Activated naive CD8-positive, alpha-beta T cell treated with anti-CD3 and anti-CD28 coated beads, Interleukin-2, amount 10 ng/mL, durations not matched to agents 7 days and 5 days (primary cell): ENCODE measurements around the gene MT1HL1. TPM values are rescaled to one million over a fixed set of nuclear protein-coding genes. Genes with fewer than 3 reads are reported as not detected.

ENCODE experiments used
- ATAC-seq: fragments of 150-1000 bp; cut with Tn5 transposase; one replicate; pipeline ENCODE4 v1.10.0; 2021; ENCODE audit warnings: low read depth, moderate library complexity
- POLR2A ChIA-PET: fragments of 350-600 bp; sonication (Branson Sonifier 250); formaldehyde crosslinking; loops from one replicate; lab custom pipeline; 2021; ENCODE audit warnings: antibody characterized with exemption; lab: Charles Lee
- DNase-seq: peaks from one replicate; pipeline ENCODE4 v3.0.0; 2021
- H3K27ac Mint-ChIP-seq: one replicate; pipeline ENCODE4 v1.8.0; 2022; ENCODE audit warnings: mild to moderate bottlenecking, mixed read lengths
- H3K27me3 Mint-ChIP-seq: one replicate; pipeline ENCODE4 v1.8.0; 2022; ENCODE audit warnings: mild to moderate bottlenecking, moderate library complexity, mixed read lengths
- H3K36me3 Mint-ChIP-seq: one replicate; pipeline ENCODE4 v1.8.0; 2021; ENCODE audit warnings: mild to moderate bottlenecking, mixed read lengths
- H3K4me1 Mint-ChIP-seq: one replicate; pipeline ENCODE4 v1.8.0; 2021; ENCODE audit warnings: mixed read lengths
- H3K4me3 Mint-ChIP-seq: one replicate; pipeline ENCODE4 v1.8.0; 2022; ENCODE audit warnings: mild to moderate bottlenecking, moderate library complexity, mixed read lengths
- H3K9me3 Mint-ChIP-seq: one replicate; pipeline ENCODE4 v1.8.0; 2021; ENCODE audit warnings: mixed read lengths
- total RNA-seq, 2 experiments: library from RNA; stranded (reverse); gene quantifications; one replicate each; pipeline ENCODE4 v1.2.3, GENCODE V29; 2021

The MT1HL1 gene
- total RNA-seq, result not detected

DNA sequence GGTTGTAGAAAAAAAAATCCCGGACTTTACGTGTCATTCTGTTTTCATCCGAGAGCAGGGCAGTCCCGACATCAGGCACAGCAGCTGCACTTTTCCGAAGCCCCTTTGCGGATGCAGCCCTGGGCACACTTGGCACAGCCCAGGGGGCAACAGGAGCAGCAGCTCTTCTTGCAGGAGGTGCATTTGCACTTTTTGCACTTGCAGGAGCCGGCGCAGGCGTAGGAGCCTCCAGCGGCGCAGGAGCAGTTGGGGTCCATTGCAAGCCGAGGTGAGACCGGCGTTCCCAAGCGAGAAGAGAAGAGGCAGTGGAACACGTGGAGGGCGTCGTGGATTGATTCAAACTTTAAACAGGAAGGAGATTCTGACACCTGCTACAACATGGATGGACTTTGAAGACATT lies at the start of gene MT1HL1:
MT1HL1 (minus strand) TSS at position 326 of the 400 bp plus-strand sequence; CDS start at position 257, 69 bp downstream.
- DNase-seq, result no peak
- no peak within 1 kb of the TSS for H3K4me3 Mint-ChIP-seq
- H3K27ac Mint-ChIP-seq, result no peak within 1 kb of the TSS
- POLR2A ChIA-PET, result no interaction called here
- H3K4me1 Mint-ChIP-seq, result no peaks in the 10 kb centered on the region
- H3K27me3 Mint-ChIP-seq, result peaks cover 2% of the 10 kb centered on the region
- no peaks in the 10 kb centered on the region for H3K36me3 Mint-ChIP-seq
- no peak for ATAC-seq
- H3K9me3 Mint-ChIP-seq, result no peaks in the 10 kb centered on the region

DNA sequence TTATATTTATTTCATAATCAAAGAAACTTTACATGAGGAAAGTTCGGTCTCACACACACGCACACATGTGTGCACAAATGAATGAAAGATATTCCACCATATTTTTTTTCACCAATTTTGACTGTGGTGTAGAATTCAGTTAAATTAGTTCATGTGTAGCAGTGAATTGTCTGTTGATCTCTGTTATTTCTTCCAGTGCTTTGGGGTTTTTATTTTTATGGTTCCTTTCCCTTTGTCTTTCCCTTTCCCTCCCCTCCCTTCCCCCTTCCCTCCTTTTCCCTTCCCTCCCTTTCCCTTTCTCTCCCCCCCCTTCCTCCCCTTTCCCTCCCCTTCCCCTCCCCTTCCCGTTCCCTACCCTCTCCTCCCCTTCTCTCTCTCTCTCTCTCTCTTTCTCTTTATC lies 46.7 kb upstream of the MT1HL1 start:
- H3K36me3 Mint-ChIP-seq, result no peaks in the 10 kb centered on the region
- no peaks in the 10 kb centered on the region for H3K9me3 Mint-ChIP-seq
- no peak for DNase-seq
- no peak overlapping the region for H3K4me3 Mint-ChIP-seq
- peaks cover 5% of the 10 kb centered on the region for H3K27me3 Mint-ChIP-seq
- POLR2A ChIA-PET, result no interaction called here
- no peak overlapping the region for H3K27ac Mint-ChIP-seq
- no peak for ATAC-seq
- no peaks in the 10 kb centered on the region for H3K4me1 Mint-ChIP-seq

DNA sequence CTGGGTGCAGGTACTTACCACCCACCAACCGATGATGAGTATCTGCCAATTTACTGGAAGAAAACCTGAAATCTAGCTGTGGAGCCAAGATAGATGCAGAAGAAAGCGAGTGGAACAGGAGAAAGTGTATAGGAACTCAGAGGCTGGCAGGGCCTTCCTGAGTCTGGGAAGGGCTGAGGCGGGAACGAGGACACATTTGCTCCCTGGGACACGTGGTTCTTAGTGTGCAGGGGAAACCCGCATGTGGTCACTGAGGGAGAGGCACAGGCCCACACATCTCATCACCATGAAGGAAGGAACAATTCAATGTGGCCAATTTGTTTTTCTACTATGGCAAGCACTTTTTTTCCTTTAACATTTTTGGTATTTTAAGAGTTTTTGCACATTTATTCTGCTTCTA lies 45.9 kb upstream of the MT1HL1 start:
- ATAC-seq (no peak), DNase-seq (no peak)
- Mint-ChIP-seq H3K27ac (no peak overlapping the region), H3K9me3 (no peaks in the 10 kb centered on the region), H3K36me3 (no peaks in the 10 kb centered on the region), H3K4me3 (no peak overlapping the region), H3K27me3 (peaks cover 8% of the 10 kb centered on the region), H3K4me1 (no peaks in the 10 kb centered on the region)
- POLR2A ChIA-PET, result no interaction called here

DNA sequence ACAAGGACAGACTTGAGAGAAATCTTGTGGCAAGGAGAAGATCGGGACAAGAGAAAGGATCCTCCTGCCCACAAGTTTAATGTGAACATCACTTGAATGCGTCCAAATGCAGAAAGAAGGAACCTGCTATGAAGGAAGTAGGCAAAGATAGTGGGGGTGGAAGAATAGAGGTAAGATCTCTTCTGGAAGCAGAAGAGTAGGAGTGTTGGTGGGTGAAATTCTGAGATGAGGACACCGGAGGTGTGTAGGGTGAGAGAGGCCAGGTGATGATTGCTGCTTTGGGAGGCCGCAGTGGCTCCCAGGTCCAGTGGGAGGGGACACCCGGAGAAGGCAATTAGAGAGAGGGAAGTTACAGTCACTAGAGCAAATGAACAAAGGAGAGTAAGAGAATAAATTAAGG lies 44.6 kb upstream of the MT1HL1 start:
- no peak overlapping the region for H3K4me3 Mint-ChIP-seq
- H3K36me3 Mint-ChIP-seq, result no peaks in the 10 kb centered on the region
- peaks cover 2% of the 10 kb centered on the region for H3K4me1 Mint-ChIP-seq
- no peak overlapping the region for H3K27ac Mint-ChIP-seq
- POLR2A ChIA-PET, result no interaction called here
- peaks cover 21% of the 10 kb centered on the region for H3K27me3 Mint-ChIP-seq
- ATAC-seq (no peak), DNase-seq (no peak)
- H3K9me3 Mint-ChIP-seq, result no peaks in the 10 kb centered on the region

DNA sequence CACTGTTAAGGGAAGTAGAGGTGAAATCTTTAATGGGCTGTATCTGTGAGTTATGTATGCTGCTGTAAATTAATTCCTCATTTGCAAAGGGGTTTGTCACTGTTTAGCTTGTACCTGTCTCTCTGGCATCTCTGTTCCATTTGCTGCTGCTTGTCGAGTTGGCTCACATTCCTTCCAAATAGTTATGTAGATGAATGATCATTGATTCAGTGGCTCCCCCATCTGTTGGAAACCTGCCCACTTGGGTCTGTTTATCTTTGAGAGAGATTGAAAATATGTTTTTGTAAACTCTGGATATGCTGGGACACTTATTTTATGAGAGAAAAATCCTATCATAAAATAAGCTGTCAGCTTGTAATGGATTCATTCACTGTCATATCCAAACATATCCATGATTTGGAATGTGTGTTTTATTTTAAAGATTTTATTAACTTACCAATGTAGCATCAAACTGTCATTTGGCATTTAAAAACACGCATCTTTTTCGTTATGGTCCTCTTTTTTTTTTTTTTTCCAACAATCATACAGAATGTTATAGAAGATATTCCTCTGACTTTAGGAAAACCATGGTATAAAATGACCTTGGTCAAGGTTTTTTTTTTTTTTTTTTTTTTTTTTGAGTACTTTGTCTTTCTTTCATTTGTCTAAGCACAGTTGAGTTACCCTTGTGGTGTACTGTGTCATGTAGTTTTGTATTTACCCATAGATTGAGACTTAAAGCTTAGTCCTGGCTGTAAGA lies 41.2 kb upstream of the MT1HL1 start:
- Mint-ChIP-seq H3K9me3 (no peaks in the 10 kb centered on the region), H3K27me3 (peaks cover 43% of the 10 kb centered on the region), H3K36me3 (no peaks in the 10 kb centered on the region), H3K4me1 (peaks cover 8% of the 10 kb centered on the region), H3K4me3 (no peak overlapping the region), H3K27ac (no peak overlapping the region)
- no peak for DNase-seq
- POLR2A ChIA-PET, result no interaction called here
- no peak for ATAC-seq

DNA sequence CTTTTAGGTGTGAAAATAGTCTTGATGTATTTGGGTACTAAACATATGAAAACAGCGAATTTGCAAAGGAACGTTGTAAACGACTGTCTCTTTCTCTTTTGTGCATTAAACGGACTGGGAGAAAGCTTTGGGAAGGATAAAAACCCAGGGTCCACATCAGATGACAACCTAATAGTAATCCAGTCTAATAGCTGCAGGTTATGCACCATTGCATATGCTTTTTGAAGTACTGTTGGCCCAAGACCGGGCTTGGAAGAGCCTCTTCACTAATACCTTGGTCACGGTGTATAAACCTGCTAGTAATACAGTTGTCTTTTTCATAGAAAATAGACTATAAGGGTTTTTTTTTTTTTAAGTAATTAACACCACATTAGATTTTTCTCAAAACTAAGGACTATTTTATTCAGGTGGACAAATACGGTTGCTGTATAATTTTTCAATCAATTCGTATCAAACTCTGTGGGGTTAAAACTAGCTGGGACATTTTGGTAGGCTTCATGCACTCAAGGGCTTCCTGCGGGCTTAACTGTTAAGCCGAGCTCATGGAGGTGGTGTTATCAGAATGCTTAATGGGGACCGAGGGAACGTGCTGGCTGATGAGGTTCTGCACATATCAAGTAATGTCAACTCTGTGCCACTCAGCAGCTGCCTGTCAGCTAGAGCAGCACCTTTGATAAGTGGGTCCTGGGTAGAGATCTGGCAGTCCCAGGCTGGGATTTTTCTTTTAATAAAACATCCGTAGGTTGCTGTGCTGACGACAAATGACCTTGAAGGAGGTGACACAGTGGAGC lies 39.8 kb upstream of the MT1HL1 start:
- no peaks in the 10 kb centered on the region for H3K36me3 Mint-ChIP-seq
- no peak overlapping the region for H3K4me3 Mint-ChIP-seq
- DNase-seq, result no peak
- no peak for ATAC-seq
- H3K4me1 Mint-ChIP-seq, result peaks cover 8% of the 10 kb centered on the region
- POLR2A ChIA-PET, result no interaction called here
- H3K27me3 Mint-ChIP-seq, result peaks cover 49% of the 10 kb centered on the region
- no peak overlapping the region for H3K27ac Mint-ChIP-seq
- H3K9me3 Mint-ChIP-seq, result no peaks in the 10 kb centered on the region

DNA sequence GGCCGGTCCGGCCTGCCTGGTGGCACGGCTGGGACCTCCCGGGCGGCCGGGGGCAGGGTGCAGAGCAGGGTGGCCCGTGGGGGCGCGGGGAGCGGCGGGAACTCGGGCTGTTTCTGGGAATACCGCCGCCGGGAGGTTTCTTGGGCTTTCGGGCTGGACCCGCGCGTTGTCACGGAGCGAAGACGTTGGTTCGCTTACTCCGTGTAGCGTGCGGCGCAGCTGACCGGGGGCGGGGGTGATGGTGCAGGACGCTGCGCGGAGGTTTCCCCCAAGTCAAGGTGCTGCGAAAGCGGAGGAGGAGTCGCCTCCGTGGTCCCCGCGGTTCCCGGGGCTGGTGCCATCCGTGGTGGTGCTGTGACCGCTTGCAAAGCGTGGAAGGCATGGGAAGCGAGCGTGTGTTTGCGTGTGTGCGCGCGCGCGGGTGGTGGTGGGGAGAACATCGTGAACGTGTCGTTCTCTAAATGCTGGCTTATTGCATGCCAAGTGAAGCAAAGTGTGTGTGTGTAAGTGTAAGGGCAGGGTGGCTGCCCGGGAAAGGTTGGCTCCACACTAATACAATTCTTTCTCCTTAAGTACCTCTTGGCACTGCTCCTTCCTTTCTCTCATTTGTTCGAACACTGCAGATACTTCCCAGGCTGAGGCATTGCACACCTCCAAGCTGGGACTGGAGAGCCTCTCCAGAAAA lies 38.8 kb upstream of the MT1HL1 start:
- DNase-seq (peak; percentile 31), ATAC-seq (no peak)
- Mint-ChIP-seq H3K9me3 (no peaks in the 10 kb centered on the region), H3K4me1 (peaks cover 8% of the 10 kb centered on the region), H3K4me3 (no peak overlapping the region), H3K27ac (peak overlapping the region; percentile 23), H3K27me3 (peaks cover 49% of the 10 kb centered on the region), H3K36me3 (no peaks in the 10 kb centered on the region)
- POLR2A ChIA-PET, result no interaction called here

DNA sequence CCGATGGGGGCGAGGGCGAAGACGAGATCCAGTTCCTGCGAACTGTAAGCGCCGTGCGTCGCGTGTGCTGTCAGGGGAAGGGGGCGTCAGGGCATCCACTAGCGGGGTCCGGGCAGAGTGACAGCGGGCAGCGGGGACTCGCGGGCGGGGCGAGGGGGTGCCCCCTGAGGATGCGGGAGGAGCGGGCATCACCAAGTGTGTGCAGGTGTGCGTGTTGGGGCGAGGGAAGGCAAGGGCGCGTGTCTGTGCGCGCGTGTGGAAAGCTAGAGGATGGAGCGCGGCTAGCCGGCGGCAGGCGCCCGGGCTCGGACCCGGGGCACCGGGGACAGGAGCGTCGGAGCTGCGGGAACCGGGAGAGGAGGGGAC lies 38.3 kb upstream of the MT1HL1 start:
- H3K9me3 Mint-ChIP-seq, result no peaks in the 10 kb centered on the region
- no peak overlapping the region for H3K4me3 Mint-ChIP-seq
- H3K36me3 Mint-ChIP-seq, result no peaks in the 10 kb centered on the region
- POLR2A ChIA-PET, result no interaction called here
- DNase-seq, result no peak
- no peak overlapping the region for H3K27ac Mint-ChIP-seq
- ATAC-seq, result no peak
- peaks cover 8% of the 10 kb centered on the region for H3K4me1 Mint-ChIP-seq
- peaks cover 49% of the 10 kb centered on the region for H3K27me3 Mint-ChIP-seq

DNA sequence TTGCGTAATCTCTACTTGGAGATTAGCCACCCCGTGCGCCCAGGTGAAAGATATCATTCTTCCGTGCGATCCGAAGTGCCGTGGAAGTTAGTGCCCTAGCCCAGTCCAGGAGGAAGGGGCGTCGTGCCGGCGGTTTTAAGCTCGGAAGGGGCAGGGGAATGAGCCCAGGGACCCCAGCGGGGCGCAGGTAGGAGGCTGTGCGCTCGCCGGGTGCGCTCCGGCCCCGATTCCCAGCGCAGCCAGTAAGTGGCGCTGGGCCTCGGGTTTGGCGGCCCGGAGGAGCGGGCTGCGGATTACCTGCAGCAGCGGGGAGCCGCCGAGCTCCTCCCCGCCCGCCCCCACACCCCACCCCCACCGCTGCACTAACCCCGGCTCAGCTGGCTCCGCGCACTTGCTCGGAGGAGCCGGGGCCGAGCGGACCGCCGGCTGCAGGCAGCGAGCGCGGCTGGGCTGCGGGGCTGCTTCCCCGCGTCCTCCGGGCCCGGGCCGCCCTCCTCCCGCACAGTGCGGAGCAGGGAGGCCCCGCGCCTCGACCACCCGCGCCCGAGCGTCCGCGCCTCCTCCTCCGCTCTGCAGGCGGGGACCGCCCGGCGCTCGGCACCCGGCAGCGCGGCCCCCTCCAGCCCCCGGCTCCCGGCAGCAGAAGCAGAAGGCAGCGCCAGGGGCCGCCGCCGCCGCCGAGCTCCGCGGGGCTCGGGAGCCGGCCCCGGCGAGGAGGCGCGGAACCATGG lies 37.7 kb upstream of the MT1HL1 start, which contains the start of gene RYR2:
RYR2 (plus strand) TSS at position 390 of the 731 bp plus-strand sequence; CDS start at position 728, 338 bp downstream.
- Mint-ChIP-seq H3K27ac (peak within 1 kb of the TSS; percentile 66), H3K27me3 (peaks cover 49% of the 10 kb centered on the region), H3K4me3 (peak within 1 kb of the TSS; percentile 48), H3K4me1 (peaks cover 8% of the 10 kb centered on the region), H3K36me3 (no peaks in the 10 kb centered on the region), H3K9me3 (no peaks in the 10 kb centered on the region)
- POLR2A ChIA-PET, result no interaction called here
- peak; percentile 34 for DNase-seq
- no peak for ATAC-seq

DNA sequence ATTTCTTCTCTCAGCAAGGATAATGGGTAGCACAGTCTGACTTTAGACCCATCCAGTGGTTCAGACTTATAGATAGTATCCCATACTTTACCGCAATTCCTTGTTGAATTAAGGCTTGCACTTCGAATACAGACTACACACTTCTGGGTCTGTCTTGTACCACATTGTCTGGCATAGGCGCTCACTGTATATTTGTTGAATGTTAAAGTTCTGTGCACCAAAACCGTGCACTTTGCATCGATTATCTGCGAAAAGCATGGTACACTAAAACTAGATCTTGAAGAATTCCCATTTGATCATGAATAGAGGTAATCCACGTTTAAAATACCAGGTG lies 37.2 kb upstream of the MT1HL1 start:
- peaks cover 8% of the 10 kb centered on the region for H3K4me1 Mint-ChIP-seq
- H3K4me3 Mint-ChIP-seq, result peak overlapping the region; percentile 48
- peak overlapping the region; percentile 66 for H3K27ac Mint-ChIP-seq
- no peaks in the 10 kb centered on the region for H3K36me3 Mint-ChIP-seq
- ATAC-seq (no peak), DNase-seq (no peak)
- POLR2A ChIA-PET, result no interaction called here
- H3K9me3 Mint-ChIP-seq, result no peaks in the 10 kb centered on the region
- H3K27me3 Mint-ChIP-seq, result peaks cover 49% of the 10 kb centered on the region

DNA sequence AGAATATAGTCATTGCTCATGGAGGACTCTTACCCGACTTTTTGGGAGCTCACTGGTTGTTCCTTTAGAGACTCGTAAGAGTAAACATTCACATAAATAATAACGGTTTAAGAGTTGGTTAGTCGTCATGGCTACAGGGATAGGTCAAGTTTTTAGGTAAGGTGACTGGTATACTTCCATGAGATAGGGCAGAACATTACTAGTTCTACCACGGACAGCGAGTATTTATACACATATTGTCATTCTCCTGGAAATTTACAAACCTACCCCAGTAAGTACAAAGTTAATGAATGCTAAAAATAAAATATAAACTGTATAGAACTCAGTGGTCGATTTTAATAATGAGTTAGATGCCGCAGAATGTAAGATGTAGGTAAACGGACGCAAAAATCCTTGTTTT lies 36.6 kb upstream of the MT1HL1 start:
- Mint-ChIP-seq H3K36me3 (no peaks in the 10 kb centered on the region), H3K27ac (no peak overlapping the region), H3K4me3 (no peak overlapping the region), H3K4me1 (peaks cover 8% of the 10 kb centered on the region), H3K27me3 (peaks cover 49% of the 10 kb centered on the region), H3K9me3 (no peaks in the 10 kb centered on the region)
- ATAC-seq, result no peak
- POLR2A ChIA-PET, result no interaction called here
- DNase-seq, result no peak

DNA sequence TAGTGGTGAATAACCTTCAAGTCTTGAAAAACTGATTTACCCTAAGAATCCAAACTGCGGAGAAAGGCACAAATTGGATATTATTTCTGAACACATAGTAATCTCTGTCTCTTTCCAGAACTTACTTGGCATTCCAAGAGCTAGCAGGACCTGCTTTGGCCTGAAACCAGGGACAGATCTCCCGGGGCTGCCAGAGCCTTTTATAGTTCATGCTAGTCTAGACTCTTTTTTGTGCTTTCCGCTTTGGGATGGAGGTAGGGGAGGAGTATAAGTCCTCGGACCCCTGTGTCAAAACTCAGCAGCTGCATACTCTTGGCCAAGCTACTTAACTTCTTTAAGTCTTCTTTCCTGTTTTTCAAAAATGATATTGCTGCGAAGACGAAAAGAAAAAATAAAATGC lies 34.0 kb upstream of the MT1HL1 start:
- no peaks in the 10 kb centered on the region for H3K9me3 Mint-ChIP-seq
- peaks cover 27% of the 10 kb centered on the region for H3K27me3 Mint-ChIP-seq
- POLR2A ChIA-PET, result no interaction called here
- DNase-seq, result no peak
- ATAC-seq, result no peak
- H3K36me3 Mint-ChIP-seq, result no peaks in the 10 kb centered on the region
- H3K4me3 Mint-ChIP-seq, result no peak overlapping the region
- H3K27ac Mint-ChIP-seq, result no peak overlapping the region
- peaks cover 4% of the 10 kb centered on the region for H3K4me1 Mint-ChIP-seq

DNA sequence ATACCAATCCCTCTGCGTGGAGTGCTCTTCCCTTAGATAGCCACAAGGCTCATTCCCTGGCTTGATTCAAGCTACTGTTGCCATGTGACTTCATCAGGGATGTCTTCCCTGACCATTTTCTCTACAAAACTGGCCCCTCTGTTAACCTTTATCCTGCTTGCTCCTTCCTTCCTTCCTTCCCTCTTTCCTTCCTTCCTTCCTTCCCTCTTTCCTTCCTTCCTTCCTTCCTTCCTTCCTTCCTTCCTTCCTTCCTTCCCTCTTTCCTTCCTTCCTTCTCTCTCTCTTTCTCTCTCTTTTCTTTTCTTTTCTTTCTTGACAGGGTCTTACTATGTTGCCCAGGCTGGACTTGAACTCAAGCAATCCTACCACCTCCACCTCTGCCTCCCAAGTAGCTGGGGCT lies 31.5 kb upstream of the MT1HL1 start:
- Mint-ChIP-seq H3K27ac (no peak overlapping the region), H3K4me3 (no peak overlapping the region), H3K9me3 (no peaks in the 10 kb centered on the region), H3K4me1 (no peaks in the 10 kb centered on the region), H3K27me3 (peaks cover 9% of the 10 kb centered on the region), H3K36me3 (no peaks in the 10 kb centered on the region)
- no peak for DNase-seq
- no peak for ATAC-seq
- POLR2A ChIA-PET, result no interaction called here
